Psoas muscle (tissue), 8 donors: ENCODE results near the gene PIEZO1. TPM values are rescaled to one million over a fixed set of nuclear protein-coding genes. Genes with fewer than 3 reads are reported as not detected.

Experiments used
- ATAC-seq, 4 donors: fragments of 200-7000 bp; cut with Tn5 transposase; one replicate each; pipeline ENCODE4 v1.9.1; 2020; ENCODE audit warnings: moderate library complexity in 3 of 4, mild to moderate bottlenecking in 2 of 4
- DNase-seq, 2 donors: peaks; one replicate each; pipeline ENCODE4 v3.0.0-alpha.2; 2020
- H3K27ac ChIP-seq: fragments of 200-600 bp; one replicate; pipeline ENCODE4 v1.8.0; 2022
- H3K27me3 ChIP-seq, 3 donors: fragments of 200-600 bp in 1 of 3; one replicate each; pipeline versions ENCODE4 v1.6.1 to v1.8.0; 2013 to 2022; ENCODE audit warnings: low read length in 2 of 3, mild to moderate bottlenecking in 2 of 3, moderate library complexity in 1 of 3; ENCODE audit not compliant: insufficient read depth in 3 of 3
- H3K36me3 ChIP-seq, 2 donors: fragments of 200-600 bp in 1 of 2; one replicate each; pipeline versions ENCODE4 v1.6.1 to v1.8.0; 2013 to 2022; ENCODE audit warnings: low read depth in 1 of 2, mild to moderate bottlenecking in 1 of 2, moderate library complexity in 1 of 2; ENCODE audit not compliant: insufficient read depth in 1 of 2
- H3K4me1 ChIP-seq: fragments of 200-600 bp; one replicate; pipeline ENCODE4 v1.8.0; 2022
- H3K4me3 ChIP-seq: fragments of 200-600 bp; one replicate; pipeline ENCODE4 v1.8.0; 2022; ENCODE audit warnings: mild to moderate bottlenecking
- H3K9me3 ChIP-seq: fragments of 200-600 bp; one replicate; pipeline ENCODE4 v1.8.0; 2022
- WGBS, 3 donors: extraction: QIAGEN DNeasy Blood & Tissue Kit; methylation state at CpG; one replicate each; pipeline versions ENCODE4 v1.1.6 to v1.1.7; 2013; 5-methylcytosine and 5-hydroxymethylcytosine counted together
- intact Hi-C, 2 donors: fragments of 100-400 bp; cut with DNase I; formaldehyde crosslinking; loops; one replicate each; pipeline versions ENCODE4 v1.11.0 to v1.14.2; 2022
- polyA plus RNA-seq, 3 donors: library from polyadenylated mRNA; stranded (reverse); fragments of 200-250 nt; gene quantifications; one replicate each; pipeline ENCODE4 v1.2.3, GENCODE V29; 2013
- total RNA-seq, 4 donors: library from RNA; stranded (reverse); fragmentation: NEBNext Ultra II Directional in 2 of 4; extraction: Animal tissue kit (Norgen Biotek cat#: 25700) in 2 of 4; gene quantifications; one replicate each; pipeline versions ENCODE4 v1.2.1 to v1.2.4, GENCODE V29; 2021 to 2023
- TF ChIP-seq, protein P1 (sequence below): fragments of 200-600 bp; IDR thresholded peaks from one replicate; pipeline ENCODE4 v1.8.0; 2022; ENCODE audit warnings: antibody characterized with exemption
- donor health status: healthy with polysubstance abuse.
- donor health status: DM: no; HTN: no; CAD: no; lungs with moderate emphysema.
- donor health status: Bipolar disorder and iron deficiency.
- donor health status: healthy.
- donor health status: DM: yes; HTN: yes; CAD: no.
- donor health status: DM: no; HTN: no; CAD: no.
- donor health status: DM: no; HTN: no; CAD: no.
- donor health status: DM: yes; HTN: yes; CAD: no.

Gene PIEZO1
- total and polyA plus RNA-seq, 7 donors, result 7.2 to 26.8 (median 10.2) TPM

GRCh38 chr16:88715312-88716190, 69.5 kb downstream of the PIEZO1 start:
- Histone ChIP-seq H3K36me3 (peaks cover 7 to 56% of the 10 kb centered on the region in 2 donors), H3K4me3 (no peak overlapping the region), H3K4me1 (no peaks in the 10 kb centered on the region), H3K27me3 (no peaks in the 10 kb centered on the region), H3K27ac (no peak overlapping the region), H3K9me3 (no peaks in the 10 kb centered on the region)
- 87 to 90% (median 90%) methylated on average over 50 to 57 of the region's 57 CpGs for WGBS, 3 donors
- intact Hi-C loops, result no loop called here
- DNase-seq (no peak), ATAC-seq (peak in 1 of 4 donors; percentile 17)
- TF ChIP-seq, protein P1, sequence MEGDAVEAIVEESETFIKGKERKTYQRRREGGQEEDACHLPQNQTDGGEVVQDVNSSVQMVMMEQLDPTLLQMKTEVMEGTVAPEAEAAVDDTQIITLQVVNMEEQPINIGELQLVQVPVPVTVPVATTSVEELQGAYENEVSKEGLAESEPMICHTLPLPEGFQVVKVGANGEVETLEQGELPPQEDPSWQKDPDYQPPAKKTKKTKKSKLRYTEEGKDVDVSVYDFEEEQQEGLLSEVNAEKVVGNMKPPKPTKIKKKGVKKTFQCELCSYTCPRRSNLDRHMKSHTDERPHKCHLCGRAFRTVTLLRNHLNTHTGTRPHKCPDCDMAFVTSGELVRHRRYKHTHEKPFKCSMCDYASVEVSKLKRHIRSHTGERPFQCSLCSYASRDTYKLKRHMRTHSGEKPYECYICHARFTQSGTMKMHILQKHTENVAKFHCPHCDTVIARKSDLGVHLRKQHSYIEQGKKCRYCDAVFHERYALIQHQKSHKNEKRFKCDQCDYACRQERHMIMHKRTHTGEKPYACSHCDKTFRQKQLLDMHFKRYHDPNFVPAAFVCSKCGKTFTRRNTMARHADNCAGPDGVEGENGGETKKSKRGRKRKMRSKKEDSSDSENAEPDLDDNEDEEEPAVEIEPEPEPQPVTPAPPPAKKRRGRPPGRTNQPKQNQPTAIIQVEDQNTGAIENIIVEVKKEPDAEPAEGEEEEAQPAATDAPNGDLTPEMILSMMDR, result no peak

- intact Hi-C loops, result no loop called here
- H3K9me3 ChIP-seq, result no peaks in the 10 kb centered on the region
- peaks cover 7 to 57% of the 10 kb centered on the region in 2 donors for H3K36me3 ChIP-seq
- no peak for DNase-seq
- WGBS, 3 donors, result 82 to 86% (median 83%) methylated on average over 41 to 42 of the region's 42 CpGs
- H3K27ac ChIP-seq, result no peak overlapping the region
- no peaks in the 10 kb centered on the region for H3K27me3 ChIP-seq
- no peak overlapping the region for H3K4me3 ChIP-seq
- no peak for ATAC-seq
- TF ChIP-seq, protein P1, result no peak
- no peaks in the 10 kb centered on the region for H3K4me1 ChIP-seq
Observed at GRCh38 chr16:88714420-88715302, 70.4 kb downstream of the PIEZO1 start.

- WGBS, 3 donors, result 87 to 90% (median 89%) methylated on average over 26 to 30 of the region's 30 CpGs
- no peak for ATAC-seq
- H3K36me3 ChIP-seq, result peaks cover 7 to 56% of the 10 kb centered on the region in 2 donors
Observed at GRCh38 chr16:88713568-88714419, 71.2 kb downstream of the PIEZO1 start.

GRCh38 chr16:88713054-88713453, 72.0 kb downstream of the PIEZO1 start:
- intact Hi-C loops, result no loop called here
- TF ChIP-seq, protein P1, result no peak
- H3K4me1 ChIP-seq, result no peaks in the 10 kb centered on the region
- H3K4me3 ChIP-seq, result no peak overlapping the region
- DNase-seq, result no peak
- no peak overlapping the region for H3K27ac ChIP-seq
- ATAC-seq, result no peak
- peaks cover 7 to 54% of the 10 kb centered on the region in 2 donors for H3K36me3 ChIP-seq
- no peaks in the 10 kb centered on the region for H3K9me3 ChIP-seq
- 71 to 75% (median 72%) methylated on average over 13 to 15 of the region's 15 CpGs for WGBS, 3 donors
- no peaks in the 10 kb centered on the region for H3K27me3 ChIP-seq

More at GRCh38 chr16:88713568-88714419, 71.2 kb downstream of the PIEZO1 start:
- Histone ChIP-seq H3K27me3 (no peaks in the 10 kb centered on the region), H3K4me3 (no peak overlapping the region), H3K4me1 (no peaks in the 10 kb centered on the region), H3K27ac (no peak overlapping the region), H3K9me3 (no peaks in the 10 kb centered on the region)
- intact Hi-C loops, result no loop called here
- TF ChIP-seq, protein P1, result no peak
- no peak for DNase-seq
